ENCODE results near the gene ATXN7. TPM values are rescaled to one million over a fixed set of nuclear protein-coding genes. Genes with fewer than 3 reads are reported as not detected.

The ATXN7 gene
- total RNA-seq, 1 donor from 2014 or later: 43.2 TPM

GRCh38 chr3:63900010-63900409, 36.3 kb downstream of the ATXN7 start:
- H3K36me3 ChIP-seq: peaks cover 0 to 5% of the 10 kb centered on the region in 2 donors
- TF ChIP-seq, protein P1, sequence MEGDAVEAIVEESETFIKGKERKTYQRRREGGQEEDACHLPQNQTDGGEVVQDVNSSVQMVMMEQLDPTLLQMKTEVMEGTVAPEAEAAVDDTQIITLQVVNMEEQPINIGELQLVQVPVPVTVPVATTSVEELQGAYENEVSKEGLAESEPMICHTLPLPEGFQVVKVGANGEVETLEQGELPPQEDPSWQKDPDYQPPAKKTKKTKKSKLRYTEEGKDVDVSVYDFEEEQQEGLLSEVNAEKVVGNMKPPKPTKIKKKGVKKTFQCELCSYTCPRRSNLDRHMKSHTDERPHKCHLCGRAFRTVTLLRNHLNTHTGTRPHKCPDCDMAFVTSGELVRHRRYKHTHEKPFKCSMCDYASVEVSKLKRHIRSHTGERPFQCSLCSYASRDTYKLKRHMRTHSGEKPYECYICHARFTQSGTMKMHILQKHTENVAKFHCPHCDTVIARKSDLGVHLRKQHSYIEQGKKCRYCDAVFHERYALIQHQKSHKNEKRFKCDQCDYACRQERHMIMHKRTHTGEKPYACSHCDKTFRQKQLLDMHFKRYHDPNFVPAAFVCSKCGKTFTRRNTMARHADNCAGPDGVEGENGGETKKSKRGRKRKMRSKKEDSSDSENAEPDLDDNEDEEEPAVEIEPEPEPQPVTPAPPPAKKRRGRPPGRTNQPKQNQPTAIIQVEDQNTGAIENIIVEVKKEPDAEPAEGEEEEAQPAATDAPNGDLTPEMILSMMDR (IDR thresholded peaks at IDR 0.05): no peak
- no peak for TF ChIP-seq POLR2AphosphoS5 (IDR thresholded peaks at IDR 0.05; ENCODE audit: insufficient read depth in 1 of 2, low read depth in 1 of 2)
- no peak for TF ChIP-seq POLR2A (IDR thresholded peaks at IDR 0.05)
- no peak for DNase-seq (ENCODE audit: extremely low spot score in 2 of 2)
- no peak overlapping the region for H3K4me3 ChIP-seq
- H3K27ac ChIP-seq: no peak overlapping the region
- H3K4me1 ChIP-seq: peaks cover 14% of the 10 kb centered on the region
- H3K27me3 ChIP-seq: no peaks in the 10 kb centered on the region
- no peaks in the 10 kb centered on the region for H3K9me3 ChIP-seq
- intact Hi-C loops (cut with DNase I): no loop called here

DNA sequence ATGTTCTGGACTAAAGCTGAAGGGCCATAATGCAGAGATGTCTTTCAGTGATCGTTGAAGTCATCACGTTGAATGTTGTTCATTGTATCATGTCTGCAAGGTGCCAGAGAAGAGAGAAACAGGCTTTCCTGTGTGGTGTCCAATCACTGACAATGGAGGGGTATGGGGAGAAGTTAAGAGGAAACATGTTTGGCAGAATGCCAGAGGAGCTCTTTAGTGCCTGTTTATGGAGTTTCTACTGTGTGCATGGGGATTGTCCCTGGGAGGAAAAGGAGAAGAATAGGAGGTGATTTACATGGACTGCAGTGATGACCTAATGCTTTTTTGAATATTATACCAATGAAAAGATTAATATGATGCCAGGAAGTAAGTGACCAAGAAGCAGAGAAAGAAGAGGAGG, 36.8 kb downstream of the ATXN7 start:
- H3K27ac ChIP-seq: no peak overlapping the region
- H3K4me3 ChIP-seq: no peak overlapping the region
- DNase-seq (ENCODE audit: extremely low spot score in 2 of 2): no peak
- intact Hi-C loops (cut with DNase I): no loop called here
- no peaks in the 10 kb centered on the region for H3K9me3 ChIP-seq
- peaks cover 11% of the 10 kb centered on the region for H3K4me1 ChIP-seq
- TF ChIP-seq, protein P1 (IDR thresholded peaks at IDR 0.05): no peak
- TF ChIP-seq POLR2AphosphoS5 (IDR thresholded peaks at IDR 0.05; ENCODE audit: insufficient read depth in 1 of 2, low read depth in 1 of 2): no peak
- no peak for TF ChIP-seq POLR2A (IDR thresholded peaks at IDR 0.05)
- H3K36me3 ChIP-seq: peaks cover 0 to 5% of the 10 kb centered on the region in 2 donors
- H3K27me3 ChIP-seq: no peaks in the 10 kb centered on the region

DNA sequence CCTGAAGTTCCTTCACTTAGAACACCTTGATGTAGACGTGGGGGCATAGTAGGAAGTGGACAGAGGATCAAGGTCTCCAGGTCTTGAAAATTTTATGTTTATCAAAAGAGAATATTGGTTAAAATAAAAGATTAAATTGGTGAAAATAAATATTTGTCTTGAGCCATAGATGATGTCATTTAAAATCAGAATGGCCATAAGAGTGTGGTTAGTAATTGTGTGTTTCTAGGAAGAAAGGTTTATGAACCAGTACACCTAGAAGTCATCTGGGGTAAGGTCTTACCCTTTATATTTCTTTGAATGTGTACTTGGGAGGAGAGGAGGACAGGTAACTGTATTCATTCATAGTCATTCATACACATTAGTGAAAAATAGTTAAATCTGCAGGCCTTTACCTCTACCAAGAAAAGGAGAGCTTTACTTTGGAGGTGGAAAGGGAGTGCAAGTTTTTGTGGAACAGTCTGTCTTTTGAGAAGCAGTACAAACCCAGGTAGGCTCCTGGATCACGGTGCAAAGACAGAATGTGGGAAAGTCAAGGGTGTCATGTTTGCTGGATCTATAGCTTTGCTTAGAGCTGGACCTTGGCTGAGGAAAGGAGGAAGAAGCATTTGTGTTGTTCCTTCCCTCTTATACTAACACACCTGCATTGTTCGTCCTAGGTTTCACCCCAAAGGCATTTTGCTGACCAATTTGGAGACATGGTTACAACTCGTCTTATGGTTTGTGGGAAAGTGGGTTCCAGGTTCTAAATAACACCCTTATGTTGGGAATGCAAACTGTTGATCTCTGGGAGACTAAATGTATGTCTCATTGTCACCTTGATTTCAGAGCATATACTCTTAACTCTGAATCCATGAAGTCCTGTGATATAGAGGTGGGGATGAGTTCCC, 42.3 kb downstream of the ATXN7 start:
- Histone ChIP-seq H3K27ac (no peak overlapping the region), H3K36me3 (no peaks in the 10 kb centered on the region), H3K4me1 (no peaks in the 10 kb centered on the region), H3K9me3 (no peaks in the 10 kb centered on the region), H3K4me3 (no peak overlapping the region), H3K27me3 (no peaks in the 10 kb centered on the region)
- no peak for DNase-seq (ENCODE audit: extremely low spot score in 2 of 2)
- no peak for TF ChIP-seq POLR2A (IDR thresholded peaks at IDR 0.05)
- intact Hi-C loops (cut with DNase I): no loop called here

GRCh38 chr3:63908081-63908736, 44.5 kb downstream of the ATXN7 start:
- intact Hi-C loops (cut with DNase I): no loop called here
- Histone ChIP-seq H3K9me3 (no peaks in the 10 kb centered on the region), H3K27me3 (no peaks in the 10 kb centered on the region), H3K36me3 (no peaks in the 10 kb centered on the region), H3K27ac (no peak overlapping the region), H3K4me3 (no peak overlapping the region), H3K4me1 (peaks cover 10% of the 10 kb centered on the region)
- DNase-seq (ENCODE audit: extremely low spot score in 2 of 2): no peak
- TF ChIP-seq POLR2A (IDR thresholded peaks at IDR 0.05): no peak

DNA sequence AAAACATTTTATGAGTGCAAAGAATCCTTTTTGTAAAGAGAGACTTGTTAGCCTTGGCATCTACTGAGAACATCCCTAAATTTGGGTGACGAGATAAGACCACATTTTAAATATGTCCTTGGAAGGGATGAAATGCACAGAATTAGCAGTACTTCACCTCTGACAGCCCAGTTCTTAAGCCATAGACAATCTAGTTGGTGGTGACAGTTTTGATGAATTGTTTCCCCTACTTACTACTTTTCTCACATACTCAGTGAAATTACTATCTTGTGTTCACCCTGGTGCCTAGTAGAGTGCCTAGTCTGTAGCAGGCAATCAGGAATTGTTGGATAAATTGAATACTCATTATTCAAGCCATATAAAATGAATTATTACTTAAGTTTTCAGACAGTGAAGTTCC, 45.1 kb downstream of the ATXN7 start:
- Histone ChIP-seq H3K4me1 (peaks cover 15% of the 10 kb centered on the region), H3K36me3 (no peaks in the 10 kb centered on the region), H3K27me3 (no peaks in the 10 kb centered on the region), H3K9me3 (no peaks in the 10 kb centered on the region), H3K4me3 (no peak overlapping the region), H3K27ac (no peak overlapping the region)
- TF ChIP-seq, protein P1 (IDR thresholded peaks at IDR 0.05): no peak
- TF ChIP-seq POLR2AphosphoS5 (IDR thresholded peaks at IDR 0.05; ENCODE audit: insufficient read depth in 1 of 2, low read depth in 1 of 2) (no peak), POLR2A (IDR thresholded peaks at IDR 0.05) (no peak)
- no peak for DNase-seq (ENCODE audit: extremely low spot score in 2 of 2)
- intact Hi-C loops (cut with DNase I): no loop called here

GRCh38 chr3:63909431-63909830, 45.8 kb downstream of the ATXN7 start:
- H3K9me3 ChIP-seq: no peaks in the 10 kb centered on the region
- peaks cover 22% of the 10 kb centered on the region for H3K4me1 ChIP-seq
- no peak overlapping the region for H3K4me3 ChIP-seq
- H3K27me3 ChIP-seq: no peaks in the 10 kb centered on the region
- no peaks in the 10 kb centered on the region for H3K36me3 ChIP-seq
- TF ChIP-seq POLR2A (IDR thresholded peaks at IDR 0.05) (no peak), POLR2AphosphoS5 (IDR thresholded peaks at IDR 0.05; ENCODE audit: insufficient read depth in 1 of 2, low read depth in 1 of 2) (no peak)
- TF ChIP-seq, protein P1 (IDR thresholded peaks at IDR 0.05): no peak
- H3K27ac ChIP-seq: no peak overlapping the region
- DNase-seq (ENCODE audit: extremely low spot score in 2 of 2): no peak
- intact Hi-C loops (cut with DNase I): no loop called here
